ENCODE data around the gene SV2C.
"Not testable (repeated sequence)": the region's sequence is repeated elsewhere in the genome, so short reads cannot be mapped to it uniquely, and the experiment has no call there.

SV2C gene

GRCh38 chr5:76204713-76205112 lies 121.5 kb downstream of the SV2C start:
- DNase-seq: no peak

GRCh38 chr5:76207120-76207519 lies 123.9 kb downstream of the SV2C start:
- no peak for DNase-seq

- no peak for DNase-seq
Measured at GRCh38 chr5:76209297-76209696, 126.1 kb downstream of the SV2C start.

GRCh38 chr5:76210946-76211345 lies 127.8 kb downstream of the SV2C start:
- no peak for DNase-seq

- no peak for DNase-seq
Measured at GRCh38 chr5:76213858-76214257, 130.7 kb downstream of the SV2C start.

- no peak for DNase-seq
Measured at GRCh38 chr5:76216748-76217147, 133.6 kb downstream of the SV2C start.

- DNase-seq: no peak
Measured at GRCh38 chr5:76219636-76220035, 136.5 kb downstream of the SV2C start.

GRCh38 chr5:76221311-76221710 lies 138.1 kb downstream of the SV2C start:
- DNase-seq: peak in 1 of 3 experiments; percentile 8

GRCh38 chr5:76222318-76222717 lies 139.1 kb downstream of the SV2C start:
- no peak for DNase-seq

- no peak for DNase-seq
Measured at GRCh38 chr5:76223696-76224095, 140.5 kb downstream of the SV2C start.

GRCh38 chr5:76224898-76225297 lies 141.7 kb downstream of the SV2C start:
- no peak for DNase-seq

GRCh38 chr5:76225336-76225735 lies 142.2 kb downstream of the SV2C start:
- no peak for DNase-seq

- DNase-seq: no peak
Measured at GRCh38 chr5:76229900-76230299, 146.7 kb downstream of the SV2C start.

GRCh38 chr5:76230711-76231285 lies 147.6 kb downstream of the SV2C start:
- DNase-seq: no peak

- no peak for DNase-seq
Measured at GRCh38 chr5:76234665-76235064, 151.5 kb downstream of the SV2C start.

- DNase-seq: no peak
Measured at GRCh38 chr5:76236684-76237083, 153.5 kb downstream of the SV2C start.

- DNase-seq: no peak
Measured at GRCh38 chr5:76240336-76240735, 157.2 kb downstream of the SV2C start.

GRCh38 chr5:76242155-76242554 lies 159.0 kb downstream of the SV2C start:
- not testable (repeated sequence) for DNase-seq

- peak in 1 of 3 experiments; percentile 0 for DNase-seq
Measured at GRCh38 chr5:76245590-76245989, 162.4 kb downstream of the SV2C start.

GRCh38 chr5:76249621-76250020 lies 166.4 kb downstream of the SV2C start:
- no peak for DNase-seq

GRCh38 chr5:76250463-76250862 lies 167.3 kb downstream of the SV2C start:
- no peak for DNase-seq

- no peak for DNase-seq
Measured at GRCh38 chr5:76251656-76252055, 168.5 kb downstream of the SV2C start.

GRCh38 chr5:76252437-76252836 lies 169.3 kb downstream of the SV2C start:
- DNase-seq: no peak

- DNase-seq: peak; percentile 2 to 75 (median 68)
Measured at GRCh38 chr5:76256116-76256889, 173.1 kb downstream of the SV2C start.

All from NCI-H1417 (cell line).